Measurements from ENCODE around the gene TP53BP2. TPM values are rescaled to one million over a fixed set of nuclear protein-coding genes. Genes with fewer than 3 reads are reported as not detected.
A peak's percentile ranks its signal among the peaks of the same experiment; 100 is the strongest.

The TP53BP2 gene
- total RNA-seq, 1 experiment from 2014 or later, result 56.1 TPM

- no peak for DNase-seq (ENCODE audit: low spot score)
Measured at GRCh38 chr1:223802032-223802431, 43.7 kb downstream of the TP53BP2 start.

GRCh38 chr1:223796210-223796609 lies 49.5 kb downstream of the TP53BP2 start:
- DNase-seq (ENCODE audit: low spot score), result no peak

GRCh38 chr1:223794136-223794880 lies 51.4 kb downstream of the TP53BP2 start:
- DNase-seq (ENCODE audit: low spot score), result no peak

- no peak for DNase-seq (ENCODE audit: low spot score)
Measured at GRCh38 chr1:223793716-223794115, 52.0 kb downstream of the TP53BP2 start.

GRCh38 chr1:223792046-223792445 lies 53.7 kb downstream of the TP53BP2 start:
- DNase-seq (ENCODE audit: low spot score), result no peak

GRCh38 chr1:223788746-223789415 lies 56.9 kb downstream of the TP53BP2 start:
- no peak for DNase-seq (ENCODE audit: low spot score)

GRCh38 chr1:223785808-223786207 lies 59.9 kb downstream of the TP53BP2 start:
- no peak for DNase-seq (ENCODE audit: low spot score)

- DNase-seq (ENCODE audit: low spot score), result no peak
Measured at GRCh38 chr1:223784541-223784940, 61.2 kb downstream of the TP53BP2 start.

GRCh38 chr1:223783676-223784075 lies 62.1 kb downstream of the TP53BP2 start:
- no peak for DNase-seq (ENCODE audit: low spot score)

- no peak for DNase-seq (ENCODE audit: low spot score)
Measured at GRCh38 chr1:223780949-223781348, 64.8 kb downstream of the TP53BP2 start.

GRCh38 chr1:223780318-223780717 lies 65.4 kb downstream of the TP53BP2 start:
- DNase-seq (ENCODE audit: low spot score), result no peak

- no peak for DNase-seq (ENCODE audit: low spot score)
Measured at GRCh38 chr1:223776826-223777454, 68.8 kb downstream of the TP53BP2 start.

GRCh38 chr1:223776075-223776814 lies 69.5 kb downstream of the TP53BP2 start:
- DNase-seq (ENCODE audit: low spot score), result peak; percentile 47

GRCh38 chr1:223775711-223776074 lies 70.1 kb downstream of the TP53BP2 start:
- DNase-seq (ENCODE audit: low spot score), result no peak

GRCh38 chr1:223775054-223775453 lies 70.7 kb downstream of the TP53BP2 start:
- no peak for DNase-seq (ENCODE audit: low spot score)

GRCh38 chr1:223774134-223774814 lies 71.5 kb downstream of the TP53BP2 start:
- DNase-seq (ENCODE audit: low spot score), result no peak

GRCh38 chr1:223772771-223773160 lies 73.0 kb downstream of the TP53BP2 start:
- no peak for DNase-seq (ENCODE audit: low spot score)

GRCh38 chr1:223771814-223772770 lies 73.7 kb downstream of the TP53BP2 start:
- peak; percentile 61 for DNase-seq (ENCODE audit: low spot score)

- peak; percentile 29 for DNase-seq (ENCODE audit: low spot score)
Measured at GRCh38 chr1:223771469-223771813, 74.3 kb downstream of the TP53BP2 start.

GRCh38 chr1:223770621-223771315 lies 75.0 kb downstream of the TP53BP2 start:
- DNase-seq (ENCODE audit: low spot score), result no peak
